BJ (cell line): ENCODE measurements around the gene BBS10. TPM values are rescaled to one million over a fixed set of nuclear protein-coding genes. Genes with fewer than 3 reads are reported as not detected.

Source experiments
- CTCF ChIA-PET: fragments of 350-600 bp; formaldehyde crosslinking; extraction: SDS; loops from one replicate; lab custom pipeline; 2021; ENCODE audit warnings: antibody characterized with exemption, inconsistent platforms; lab: Yijun Ruan, JAX
- POLR2A ChIA-PET: fragments of 300-600 bp; sonication (Branson Sonifier 250); formaldehyde crosslinking; extraction: SDS; loops from one replicate; lab custom pipeline; 2021; ENCODE audit warnings: antibody characterized with exemption; lab: Charles Lee
- DNase-seq: peaks from one replicate; pipeline ENCODE4 v3.0.0-alpha.2; 2011; ENCODE audit warnings: low read depth
- H3K27me3 ChIP-seq: 2 replicates; pipeline ENCODE4 v1.6.0; 2011; ENCODE audit warnings: low read length; ENCODE audit not compliant: control insufficient read depth, insufficient read depth
- H3K36me3 ChIP-seq: 2 replicates; pipeline ENCODE4 v1.5.1; 2011; ENCODE audit warnings: low read length; ENCODE audit not compliant: control insufficient read depth, insufficient read depth
- H3K4me3 ChIP-seq: 2 replicates; pipeline ENCODE4 v1.5.1; 2011; ENCODE audit warnings: low read depth, mild to moderate bottlenecking, control low read depth, low read length
- polyA plus RNA-seq: library from polyadenylated mRNA; depleted of rRNA; stranded (reverse); fragments of >200 nt; gene quantifications from 2 replicates; pipeline ENCODE4 v1.2.3, GENCODE V29; 2011; rRNA removed
- small RNA-seq: library from RNA; depleted of rRNA; stranded (forward); fragments of <200 nt; gene quantifications from one replicate; pipeline ENCODE3, GENCODE V24; 2012; ENCODE audit warnings: low replicate concordance, low read depth; ENCODE audit not compliant: insufficient read length
- TF ChIP-seq, protein P1 (sequence below): IDR thresholded peaks from 2 replicates; pipeline ENCODE4 v1.5.1; 2011; ENCODE audit warnings: low read depth, mild to moderate bottlenecking, control low read depth, inconsistent platforms, low read length, moderate library complexity; ENCODE audit not compliant: insufficient read depth

The BBS10 gene
- polyA plus RNA-seq, 1 experiment, result 4.9 TPM

DNA sequence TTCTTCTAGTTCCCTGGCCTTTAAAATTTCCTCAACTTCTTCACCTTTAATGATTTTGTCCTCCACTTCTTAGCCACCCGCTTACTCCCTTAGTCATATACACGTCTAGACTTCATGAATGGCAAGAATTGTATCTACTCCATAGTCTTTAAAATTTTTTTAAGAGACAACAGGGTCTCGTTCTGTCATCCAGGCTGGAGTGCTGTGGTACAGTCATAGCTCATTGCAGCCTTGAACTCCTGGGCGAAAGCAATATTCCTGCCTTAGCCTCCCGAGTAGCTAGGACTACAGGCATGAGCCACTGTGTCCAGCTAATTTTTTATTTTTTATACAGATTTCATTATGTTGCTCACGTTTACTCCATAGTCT lies 47.9 kb downstream of the BBS10 start:
- POLR2A ChIA-PET, result no interaction called here
- DNase-seq, result no peak

DNA sequence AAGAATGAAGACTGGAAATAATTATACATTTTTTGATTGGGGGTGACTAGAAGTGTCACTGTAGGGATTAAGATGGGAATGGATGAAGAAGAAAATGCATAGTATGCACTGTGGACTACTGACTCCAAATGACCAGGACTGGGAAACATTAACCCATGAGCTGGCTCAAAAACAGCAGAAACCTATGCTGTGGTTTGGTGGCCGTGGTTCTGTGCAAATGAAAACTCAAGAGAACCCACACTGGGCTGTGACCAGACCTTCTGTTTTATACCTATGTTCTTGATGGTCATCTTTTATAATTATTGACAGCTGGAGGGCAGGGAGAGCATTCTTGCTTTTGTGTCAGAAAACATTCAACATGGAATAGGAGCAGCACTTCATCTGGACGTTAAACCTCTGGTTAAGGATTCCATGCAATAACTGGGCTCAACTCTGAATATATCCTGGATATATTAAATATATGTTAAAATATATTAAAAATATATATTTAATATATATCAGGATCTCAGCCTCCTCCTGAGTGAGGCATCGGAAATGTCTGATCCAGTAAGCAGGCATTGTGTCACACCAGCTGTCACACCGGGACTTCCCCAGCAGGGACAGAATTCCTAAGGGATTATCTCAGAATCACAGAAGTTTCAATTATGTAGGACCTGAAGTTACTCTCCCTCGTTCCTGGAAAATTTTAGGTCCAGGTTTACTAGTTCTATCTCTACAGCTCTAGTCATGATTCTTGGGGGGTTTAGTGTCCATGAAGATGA lies 48.5 kb downstream of the BBS10 start:
- ChIA-PET POLR2A (no interaction called here), CTCF (interaction anchor here (0.6 to 1.0 kb wide), 4 partner anchors 14 to 190 kb away, joined by 3 to 4 read pairs (median 3); partner anchors contain the start of gene BBS10)
- TF ChIP-seq, protein P1, sequence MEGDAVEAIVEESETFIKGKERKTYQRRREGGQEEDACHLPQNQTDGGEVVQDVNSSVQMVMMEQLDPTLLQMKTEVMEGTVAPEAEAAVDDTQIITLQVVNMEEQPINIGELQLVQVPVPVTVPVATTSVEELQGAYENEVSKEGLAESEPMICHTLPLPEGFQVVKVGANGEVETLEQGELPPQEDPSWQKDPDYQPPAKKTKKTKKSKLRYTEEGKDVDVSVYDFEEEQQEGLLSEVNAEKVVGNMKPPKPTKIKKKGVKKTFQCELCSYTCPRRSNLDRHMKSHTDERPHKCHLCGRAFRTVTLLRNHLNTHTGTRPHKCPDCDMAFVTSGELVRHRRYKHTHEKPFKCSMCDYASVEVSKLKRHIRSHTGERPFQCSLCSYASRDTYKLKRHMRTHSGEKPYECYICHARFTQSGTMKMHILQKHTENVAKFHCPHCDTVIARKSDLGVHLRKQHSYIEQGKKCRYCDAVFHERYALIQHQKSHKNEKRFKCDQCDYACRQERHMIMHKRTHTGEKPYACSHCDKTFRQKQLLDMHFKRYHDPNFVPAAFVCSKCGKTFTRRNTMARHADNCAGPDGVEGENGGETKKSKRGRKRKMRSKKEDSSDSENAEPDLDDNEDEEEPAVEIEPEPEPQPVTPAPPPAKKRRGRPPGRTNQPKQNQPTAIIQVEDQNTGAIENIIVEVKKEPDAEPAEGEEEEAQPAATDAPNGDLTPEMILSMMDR, result no peak
- DNase-seq, result no peak
- H3K27me3 ChIP-seq, result no peaks in the 10 kb centered on the region
- H3K36me3 ChIP-seq, result no peaks in the 10 kb centered on the region
- no peak overlapping the region for H3K4me3 ChIP-seq

More for the DNA sequence above, 47.9 kb downstream of the BBS10 start:
- CTCF ChIA-PET, result interaction anchor here (0.6 to 1.0 kb wide), 4 partner anchors 14 to 190 kb away, joined by 3 to 4 read pairs (median 3); partner anchors contain the start of gene BBS10
- H3K4me3 ChIP-seq, result no peak overlapping the region
- H3K27me3 ChIP-seq, result no peaks in the 10 kb centered on the region
- TF ChIP-seq, protein P1, result no peak
- H3K36me3 ChIP-seq, result no peaks in the 10 kb centered on the region

Small RNA genes lying within 50 kb of the gene (small RNA-seq; reads per million reads assigned to genes)
- gene RN7SKP172, result not detected

Other genes starting within 250 kb of the BBS10 start
- 31.2 and 44.0 TPM in 2 replicates for gene OSBPL8, start 211.4 kb upstream of the BBS10 start, polyA plus RNA-seq